SK-N-SH treated with all-trans-retinoic acid at 6 μM for 48 hours (cell line): ENCODE data around the gene NOL9.

ENCODE experiments used
- ATAC-seq: fragments of 200-7000 bp; cut with Tn5 transposase; 3 replicates; pipeline ENCODE4 v1.9.1; 2020; ENCODE audit warnings: mild to moderate bottlenecking, moderate library complexity
- ARNTL ChIP-seq: fragments of 450-650 bp; formaldehyde crosslinking; IDR thresholded peaks from 2 replicates; pipeline ENCODE4 v1.5.0; 2020; ENCODE audit warnings: low read depth, mild to moderate bottlenecking, moderate library complexity, borderline replicate concordance
- BACH2 ChIP-seq: fragments of 250-450 bp; sonication (Bioruptor Pico); IDR thresholded peaks from 2 replicates; pipeline ENCODE4 v1.9.0; 2021; ENCODE audit warnings: mild to moderate bottlenecking, borderline replicate concordance
- ESRRG ChIP-seq: fragments of 250-450 bp; sonication (Bioruptor Pico); IDR thresholded peaks from 2 replicates; pipeline ENCODE4 v1.6.1; 2021; ENCODE audit warnings: mild to moderate bottlenecking
- GLIS3 ChIP-seq: fragments of 250-450 bp; sonication (Bioruptor Pico); IDR thresholded peaks from 2 replicates; pipeline ENCODE4 v1.5.0; 2020; ENCODE audit warnings: mild to moderate bottlenecking, moderate library complexity
- ISL1 ChIP-seq: fragments of 250-450 bp; sonication (Bioruptor Pico); IDR thresholded peaks from 2 replicates; pipeline ENCODE4 v2.1.2; 2022; ENCODE audit warnings: mild to moderate bottlenecking, moderate library complexity
- OSR1 ChIP-seq: fragments of 250-450 bp; sonication (Bioruptor Pico); IDR thresholded peaks from 2 replicates; pipeline ENCODE4 v1.8.0; 2022; ENCODE audit warnings: moderate library complexity, mild to moderate bottlenecking, inconsistent platforms
- PPARA ChIP-seq: fragments of 250-450 bp; sonication (Bioruptor Pico); IDR thresholded peaks from 2 replicates; pipeline ENCODE4 v1.5.0; 2020; ENCODE audit warnings: mild to moderate bottlenecking, borderline replicate concordance
- RARB ChIP-seq: fragments of 250-450 bp; sonication (Bioruptor Pico); IDR thresholded peaks from 2 replicates; pipeline ENCODE4 v1.8.0; 2021; ENCODE audit warnings: mild to moderate bottlenecking, moderate library complexity
- SNAI2 ChIP-seq: fragments of 250-450 bp; sonication (Bioruptor Pico); IDR thresholded peaks from 2 replicates; pipeline ENCODE4 v1.5.0; 2020; ENCODE audit warnings: mild to moderate bottlenecking, moderate library complexity
- TOX ChIP-seq: fragments of 250-450 bp; sonication (Bioruptor Pico); IDR thresholded peaks from 2 replicates; pipeline ENCODE4 v1.8.0; 2021; ENCODE audit warnings: mild to moderate bottlenecking, moderate library complexity, borderline replicate concordance
- TSHZ2 ChIP-seq: fragments of 250-450 bp; sonication (Bioruptor Pico); IDR thresholded peaks from 2 replicates; pipeline ENCODE4 v1.5.0; 2020; ENCODE audit warnings: mild to moderate bottlenecking, moderate library complexity
- ZC3H10 ChIP-seq: fragments of 250-450 bp; sonication (Bioruptor Pico); IDR thresholded peaks from 2 replicates; pipeline ENCODE4 v1.5.1; 2021; ENCODE audit warnings: mild to moderate bottlenecking, moderate library complexity
- ZFP3 ChIP-seq: fragments of 250-450 bp; sonication (Bioruptor Pico); IDR thresholded peaks from 2 replicates; pipeline ENCODE4 v1.5.0; 2020; ENCODE audit warnings: mild to moderate bottlenecking, moderate library complexity
- ZFP30 ChIP-seq: fragments of 450-650 bp; formaldehyde crosslinking; IDR thresholded peaks from 2 replicates; pipeline ENCODE4 v1.5.0; 2022; ENCODE audit warnings: mild to moderate bottlenecking, moderate library complexity
- ZNF565 ChIP-seq: fragments of 450-650 bp; formaldehyde crosslinking; conservative IDR thresholded peaks from 2 replicates; pipeline ENCODE4 v1.5.0; 2020; ENCODE audit warnings: low read depth, mild to moderate bottlenecking, moderate library complexity
- ZNF70 ChIP-seq: fragments of 450-650 bp; formaldehyde crosslinking; IDR thresholded peaks from 2 replicates; pipeline ENCODE4 v1.5.0; 2020; ENCODE audit warnings: mild to moderate bottlenecking, moderate library complexity
- ZNF8 ChIP-seq: fragments of 450-650 bp; formaldehyde crosslinking; IDR thresholded peaks from 2 replicates; pipeline ENCODE4 v1.5.0; 2020; ENCODE audit warnings: mild to moderate bottlenecking, moderate library complexity
- TF ChIP-seq, protein P1 (sequence below): fragments of 250-450 bp; sonication (Bioruptor Pico); IDR thresholded peaks from 2 replicates; pipeline ENCODE4 v1.8.0; 2020; ENCODE audit warnings: mild to moderate bottlenecking, moderate library complexity, borderline replicate concordance
- TF ChIP-seq, protein P2 (sequence below): fragments of 250-450 bp; sonication (Bioruptor Pico); IDR thresholded peaks from 2 replicates; pipeline ENCODE4 v1.5.1; 2021; ENCODE audit warnings: mild to moderate bottlenecking, moderate library complexity

NOL9 gene

GRCh38 chr1:6507037-6507428, 47.3 kb downstream of the NOL9 start (continued):
- no peak for TF ChIP-seq ZFP30
- TF ChIP-seq SNAI2: no peak
- TF ChIP-seq ZNF70 (CRISPR knock-in tag): no peak

DNA sequence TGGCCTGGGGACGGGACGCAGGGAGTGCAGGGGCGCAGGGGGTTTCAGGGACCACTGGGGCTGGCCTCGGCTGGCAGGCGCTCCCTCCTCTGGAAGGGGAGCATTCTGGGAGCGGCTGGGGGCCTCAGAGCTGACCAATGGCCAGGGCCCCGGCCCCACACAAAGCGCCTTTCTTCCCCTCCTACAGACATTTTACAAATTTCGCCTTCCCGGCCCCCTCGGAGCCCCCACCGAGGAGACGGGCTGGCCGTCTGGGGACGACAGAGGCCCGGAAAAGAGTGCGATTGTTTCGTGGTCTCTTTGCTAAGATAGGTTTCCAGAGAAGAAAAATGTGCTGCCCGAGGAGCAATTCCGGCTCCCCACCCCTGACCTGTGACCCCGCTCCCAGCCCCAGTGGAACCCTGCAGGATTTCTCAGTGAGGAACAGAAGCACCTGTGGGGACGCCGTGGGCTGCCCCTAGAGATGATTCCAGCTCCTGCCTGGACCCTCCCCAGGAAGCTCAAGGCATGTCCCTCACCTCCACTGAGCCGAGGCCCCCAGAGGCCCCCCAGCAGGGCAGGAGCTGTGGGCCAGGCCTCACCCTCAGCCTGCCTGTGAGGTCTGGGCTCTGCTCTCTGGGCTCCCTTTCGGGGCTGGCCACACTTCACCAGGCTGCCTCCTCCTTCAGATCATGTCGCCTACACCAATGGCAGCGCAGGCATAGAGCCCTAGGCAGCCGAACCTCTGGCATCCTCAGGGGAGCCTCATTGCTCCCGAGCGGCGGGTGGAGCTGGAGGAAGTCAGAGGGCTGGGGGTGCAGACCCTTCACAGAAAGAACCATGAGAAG, 47.9 kb downstream of the NOL9 start:
- ATAC-seq: no peak
- TF ChIP-seq TSHZ2 (CRISPR knock-in tag) (no peak), ZFP3 (no peak), TOX (no peak), BACH2 (CRISPR knock-in tag) (no peak), ZC3H10 (CRISPR knock-in tag) (no peak), SNAI2 (no peak), OSR1 (CRISPR knock-in tag) (no peak), ISL1 (CRISPR knock-in tag) (no peak), ZNF8 (CRISPR knock-in tag) (no peak), ZNF565 (CRISPR knock-in tag) (no peak), ESRRG (CRISPR knock-in tag) (no peak)
- TF ChIP-seq, protein P1, sequence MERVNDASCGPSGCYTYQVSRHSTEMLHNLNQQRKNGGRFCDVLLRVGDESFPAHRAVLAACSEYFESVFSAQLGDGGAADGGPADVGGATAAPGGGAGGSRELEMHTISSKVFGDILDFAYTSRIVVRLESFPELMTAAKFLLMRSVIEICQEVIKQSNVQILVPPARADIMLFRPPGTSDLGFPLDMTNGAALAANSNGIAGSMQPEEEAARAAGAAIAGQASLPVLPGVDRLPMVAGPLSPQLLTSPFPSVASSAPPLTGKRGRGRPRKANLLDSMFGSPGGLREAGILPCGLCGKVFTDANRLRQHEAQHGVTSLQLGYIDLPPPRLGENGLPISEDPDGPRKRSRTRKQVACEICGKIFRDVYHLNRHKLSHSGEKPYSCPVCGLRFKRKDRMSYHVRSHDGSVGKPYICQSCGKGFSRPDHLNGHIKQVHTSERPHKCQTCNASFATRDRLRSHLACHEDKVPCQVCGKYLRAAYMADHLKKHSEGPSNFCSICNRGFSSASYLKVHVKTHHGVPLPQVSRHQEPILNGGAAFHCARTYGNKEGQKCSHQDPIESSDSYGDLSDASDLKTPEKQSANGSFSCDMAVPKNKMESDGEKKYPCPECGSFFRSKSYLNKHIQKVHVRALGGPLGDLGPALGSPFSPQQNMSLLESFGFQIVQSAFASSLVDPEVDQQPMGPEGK (CRISPR knock-in tag): no peak

GRCh38 chr1:6505367-6506209, 48.7 kb downstream of the NOL9 start:
- TF ChIP-seq ZFP30 (no peak), OSR1 (CRISPR knock-in tag) (no peak), TOX (no peak), TSHZ2 (CRISPR knock-in tag) (no peak), SNAI2 (no peak), ISL1 (CRISPR knock-in tag) (no peak)
- ATAC-seq: no peak

GRCh38 chr1:6504887-6505286, 49.4 kb downstream of the NOL9 start:
- TF ChIP-seq PPARA (CRISPR knock-in tag): no peak
- TF ChIP-seq ZFP30: no peak
- no peak for TF ChIP-seq GLIS3 (CRISPR knock-in tag)
- TF ChIP-seq, protein P1 (CRISPR knock-in tag): no peak
- no peak for TF ChIP-seq ZNF8 (CRISPR knock-in tag)
- TF ChIP-seq ZNF70 (CRISPR knock-in tag): no peak
- TF ChIP-seq TSHZ2 (CRISPR knock-in tag): no peak
- TF ChIP-seq ZC3H10 (CRISPR knock-in tag): no peak
- TF ChIP-seq, protein P2, sequence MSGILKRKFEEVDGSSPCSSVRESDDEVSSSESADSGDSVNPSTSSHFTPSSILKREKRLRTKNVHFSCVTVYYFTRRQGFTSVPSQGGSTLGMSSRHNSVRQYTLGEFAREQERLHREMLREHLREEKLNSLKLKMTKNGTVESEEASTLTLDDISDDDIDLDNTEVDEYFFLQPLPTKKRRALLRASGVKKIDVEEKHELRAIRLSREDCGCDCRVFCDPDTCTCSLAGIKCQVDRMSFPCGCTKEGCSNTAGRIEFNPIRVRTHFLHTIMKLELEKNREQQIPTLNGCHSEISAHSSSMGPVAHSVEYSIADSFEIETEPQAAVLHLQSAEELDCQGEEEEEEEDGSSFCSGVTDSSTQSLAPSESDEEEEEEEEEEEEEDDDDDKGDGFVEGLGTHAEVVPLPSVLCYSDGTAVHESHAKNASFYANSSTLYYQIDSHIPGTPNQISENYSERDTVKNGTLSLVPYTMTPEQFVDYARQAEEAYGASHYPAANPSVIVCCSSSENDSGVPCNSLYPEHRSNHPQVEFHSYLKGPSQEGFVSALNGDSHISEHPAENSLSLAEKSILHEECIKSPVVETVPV (CRISPR knock-in tag): no peak
- TF ChIP-seq ARNTL: no peak
- no peak for TF ChIP-seq BACH2 (CRISPR knock-in tag)
- no peak for TF ChIP-seq RARB (CRISPR knock-in tag)
- ATAC-seq: no peak
